Left ventricle myocardium inferior (tissue), 1 donor: ENCODE results near the gene POLR2I. TPM values are rescaled to one million over a fixed set of nuclear protein-coding genes. Genes with fewer than 3 reads are reported as not detected.
"Not testable (repeated sequence)": the region's sequence is repeated elsewhere in the genome, so short reads cannot be mapped to it uniquely, and the experiment has no call there.

Source experiments
- DNase-seq: peaks from one replicate; pipeline ENCODE4 v3.0.0-alpha.2; 2020
- H3K27ac ChIP-seq: fragments of 200-600 bp; replicated peaks from 2 replicates; pipeline ENCODE4 v1.8.0; 2021
- H3K27me3 ChIP-seq: fragments of 200-600 bp; 2 replicates; pipeline ENCODE4 v1.8.0; 2021; ENCODE audit warnings: low read depth
- H3K36me3 ChIP-seq: fragments of 200-600 bp; 2 replicates; pipeline ENCODE4 v1.8.0; 2021
- H3K4me1 ChIP-seq: fragments of 200-600 bp; 2 replicates; pipeline ENCODE4 v1.8.0; 2021
- H3K4me3 ChIP-seq: fragments of 200-600 bp; 2 replicates; pipeline ENCODE4 v1.8.0; 2021; ENCODE audit warnings: mild to moderate bottlenecking, moderate library complexity
- H3K9me3 ChIP-seq: fragments of 200-600 bp; replicated peaks from 2 replicates; pipeline ENCODE4 v1.8.0; 2021
- CTCF ChIP-seq: fragments of 200-600 bp; IDR thresholded peaks from 2 replicates; pipeline ENCODE4 v1.8.0; 2021; ENCODE audit warnings: antibody characterized with exemption, mild to moderate bottlenecking, borderline replicate concordance
- intact Hi-C: fragments of 100-400 bp; cut with micrococcal nuclease; formaldehyde crosslinking; loops from one replicate; pipeline ENCODE4 v1.11.0; 2022
- total RNA-seq: library from RNA; stranded (reverse); fragmentation: NEBNext Ultra II Directional; extraction: Animal tissue kit (Norgen Biotek cat#: 25700); gene quantifications from one replicate; pipeline ENCODE4 v1.2.1, GENCODE V29; 2021
- donor health status: DM: no; HTN: yes; CAD: no; lungs with severe emphysema.

The POLR2I gene
- total RNA-seq, 1 donor from 2014 or later: 130 TPM

GRCh38 chr19:36139120-36139472 is 24.4 kb upstream of the POLR2I start:
- no peaks in the 10 kb centered on the region for H3K27me3 ChIP-seq
- TF ChIP-seq CTCF: no peak
- H3K4me1 ChIP-seq: peaks cover 43% of the 10 kb centered on the region
- no peaks in the 10 kb centered on the region for H3K9me3 ChIP-seq
- intact Hi-C loops: no loop called here
- peaks cover 24% of the 10 kb centered on the region for H3K36me3 ChIP-seq
- no peak for DNase-seq
- peak overlapping the region; percentile 86 for H3K4me3 ChIP-seq
- H3K27ac ChIP-seq: peak overlapping the region; percentile 98

GRCh38 chr19:36136964-36137686 is 22.4 kb upstream of the POLR2I start:
- intact Hi-C loops: no loop called here
- Histone ChIP-seq H3K4me1 (peaks cover 43% of the 10 kb centered on the region), H3K36me3 (peaks cover 6% of the 10 kb centered on the region), H3K27ac (peak overlapping the region; percentile 67), H3K4me3 (no peak overlapping the region), H3K27me3 (no peaks in the 10 kb centered on the region), H3K9me3 (no peaks in the 10 kb centered on the region)
- DNase-seq: peak; percentile 40
- TF ChIP-seq CTCF: no peak

- H3K27me3 ChIP-seq, H3K4me3 ChIP-seq, DNase-seq, H3K36me3 ChIP-seq, intact Hi-C loops, H3K27ac ChIP-seq, H3K9me3 ChIP-seq: not testable (repeated sequence)
- H3K4me1 ChIP-seq: peaks cover 30% of the 10 kb centered on the region
Measured at GRCh38 chr19:36134867-36135266, 20.2 kb upstream of the POLR2I start.

GRCh38 chr19:36131221-36131620 is 16.5 kb upstream of the POLR2I start:
- H3K9me3 ChIP-seq, H3K36me3 ChIP-seq, H3K4me3 ChIP-seq, intact Hi-C loops, H3K27ac ChIP-seq, H3K27me3 ChIP-seq: not testable (repeated sequence)
- peaks cover 30% of the 10 kb centered on the region for H3K4me1 ChIP-seq
- DNase-seq: peak; percentile 30

- H3K27ac ChIP-seq: peak overlapping the region; percentile 94
- H3K4me3 ChIP-seq: peak overlapping the region; percentile 65
- H3K36me3 ChIP-seq: peaks cover 26% of the 10 kb centered on the region
- H3K4me1 ChIP-seq: peaks cover 26% of the 10 kb centered on the region
- no peaks in the 10 kb centered on the region for H3K9me3 ChIP-seq
- intact Hi-C loops: no loop called here
- peak; percentile 39 for DNase-seq
- no peak for TF ChIP-seq CTCF
- no peaks in the 10 kb centered on the region for H3K27me3 ChIP-seq
Measured at GRCh38 chr19:36128392-36128736, 13.7 kb upstream of the POLR2I start.

GRCh38 chr19:36125557-36125956 is 10.9 kb upstream of the POLR2I start:
- no peak for DNase-seq
- no peak for TF ChIP-seq CTCF
- no peak overlapping the region for H3K4me3 ChIP-seq
- peaks cover 21% of the 10 kb centered on the region for H3K4me1 ChIP-seq
- no peaks in the 10 kb centered on the region for H3K27me3 ChIP-seq
- H3K9me3 ChIP-seq: no peaks in the 10 kb centered on the region
- no peak overlapping the region for H3K27ac ChIP-seq
- intact Hi-C loops: no loop called here
- peaks cover 48% of the 10 kb centered on the region for H3K36me3 ChIP-seq
